Activated T-cell treated with anti-CD3 and anti-CD28 coated beads for 1 hour (primary cell): ENCODE results near the gene SAMD15.
"Not testable (repeated sequence)": the region's sequence is repeated elsewhere in the genome, so short reads cannot be mapped to it uniquely, and the experiment has no call there.

Experiments used
- DNase-seq: peaks from one replicate; pipeline ENCODE4 v3.0.0-alpha.2; 2020; ENCODE audit warnings: low read depth

Gene SAMD15

DNA sequence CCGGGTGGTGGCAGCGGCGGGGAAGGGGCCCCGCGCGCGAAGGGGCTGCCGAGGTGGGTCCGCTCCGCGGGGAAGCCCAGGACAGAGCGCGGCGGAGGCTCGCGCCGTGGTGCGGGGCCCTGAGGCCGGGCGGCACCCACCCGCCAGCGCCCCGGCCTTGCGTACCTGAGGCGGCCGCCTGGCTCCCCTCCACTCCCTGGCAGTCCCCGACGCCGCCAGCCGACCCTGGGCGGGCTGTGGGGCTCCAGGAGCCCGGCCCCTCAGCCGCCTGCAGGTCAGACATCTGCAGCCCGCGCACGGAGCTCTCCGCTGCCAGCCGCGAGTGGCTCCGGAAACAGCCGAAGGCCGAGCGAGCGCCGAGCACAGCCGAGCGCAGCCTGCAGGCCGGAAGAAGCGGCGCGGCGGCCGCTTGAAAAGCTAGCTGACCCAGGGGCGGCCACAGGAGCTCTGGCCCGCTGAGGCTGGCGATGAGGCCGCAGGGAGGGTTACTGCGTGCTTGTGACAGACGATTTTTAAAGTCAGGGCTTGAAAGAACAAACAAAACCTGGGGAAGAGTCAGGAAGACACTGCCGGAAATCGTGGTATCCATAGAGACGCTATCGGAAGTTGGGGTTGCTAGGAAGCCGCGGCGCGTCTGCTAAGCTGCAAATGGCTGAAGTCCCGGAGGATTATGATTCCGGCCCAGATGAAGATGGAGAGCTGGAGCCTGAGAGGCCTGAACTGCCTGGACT lies at the start of gene SAMD15, which contains the start of gene TMED8:
Gene SAMD15 (plus strand): TSS at position 609 of the 731 bp plus-strand sequence. CDS start 40 bp downstream, at position 649.
Gene TMED8 (minus strand): TSS at position 324 of the 731 bp plus-strand sequence. CDS start 41 bp downstream, at position 283.
- DNase-seq = peak; percentile 69

DNA sequence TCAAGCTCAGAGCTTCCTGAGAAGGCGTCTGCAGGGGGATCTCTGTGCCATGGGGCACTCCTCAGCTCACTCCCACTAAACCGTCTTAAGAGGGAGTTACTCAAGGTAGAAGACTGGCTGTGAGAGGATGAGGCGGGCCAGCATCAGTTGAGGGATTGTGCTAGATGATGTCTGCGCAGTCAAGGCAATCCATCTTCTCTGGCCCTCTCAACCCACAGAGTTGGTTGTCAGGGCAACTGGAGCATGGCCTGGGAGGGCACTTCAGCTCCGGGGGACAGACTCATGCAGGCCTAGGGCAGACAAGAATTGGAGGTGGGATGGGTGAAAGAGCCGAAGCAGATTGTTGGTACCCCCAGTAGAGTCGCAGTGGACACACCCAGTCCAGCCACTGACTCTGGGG lies 47.3 kb upstream of the SAMD15 start:
- DNase-seq = no peak

DNA sequence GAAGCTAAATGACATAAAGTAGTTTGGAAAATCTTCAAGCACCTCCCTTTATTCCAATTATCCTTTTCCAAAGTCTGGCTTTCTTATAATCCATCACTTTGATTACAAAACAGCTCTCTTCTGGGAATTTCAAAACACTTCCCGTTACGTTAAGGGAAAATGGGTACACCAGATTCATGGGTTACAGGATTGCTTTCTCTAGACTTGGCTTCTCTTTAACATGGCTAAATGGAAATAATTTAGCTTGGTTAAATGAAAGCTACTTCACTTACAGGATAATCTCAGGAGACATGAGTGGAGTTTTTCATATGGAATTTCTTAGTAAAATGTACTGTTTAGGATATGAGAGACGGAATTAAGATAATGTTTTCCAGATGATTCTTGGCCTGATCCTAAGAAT lies 41.6 kb upstream of the SAMD15 start:
- DNase-seq = no peak

DNA sequence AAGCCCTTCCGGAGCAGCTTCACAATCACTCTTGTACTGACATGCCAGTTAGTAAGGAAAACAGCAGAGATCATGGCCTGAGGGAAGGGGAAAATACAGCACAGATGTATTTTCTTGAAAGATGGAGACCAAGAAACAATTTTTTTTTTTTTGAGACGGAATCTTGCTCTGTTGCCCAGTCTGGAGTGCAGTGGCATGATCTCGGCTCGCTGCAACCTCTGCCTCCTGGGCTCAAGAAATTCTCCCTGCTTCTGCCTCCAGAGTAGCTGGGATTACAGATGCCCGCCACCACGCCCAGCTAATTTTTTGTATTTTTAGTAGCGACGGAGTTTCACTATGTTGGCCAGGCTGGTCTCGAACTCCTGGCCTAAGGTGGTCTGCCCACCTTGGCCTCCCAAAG lies 39.9 kb upstream of the SAMD15 start:
- not testable (repeated sequence) for DNase-seq

DNA sequence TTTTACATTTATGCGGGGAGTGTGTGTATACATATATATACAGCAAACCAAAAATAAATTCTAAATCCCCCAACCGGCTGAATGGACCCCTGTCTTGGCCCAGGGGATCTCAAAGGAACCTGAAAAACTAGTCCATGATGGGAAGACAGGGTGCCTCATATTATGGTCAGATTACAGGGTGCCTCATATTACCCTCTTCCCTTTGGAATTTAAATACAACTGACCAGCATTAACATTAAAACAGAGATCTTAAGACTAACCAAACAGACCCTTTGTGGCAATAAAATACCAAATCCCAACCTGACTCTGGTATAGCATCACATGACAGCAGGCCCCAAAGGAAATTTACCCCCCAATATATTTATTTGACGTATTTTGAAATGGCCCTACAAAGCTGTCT lies 39.3 kb upstream of the SAMD15 start:
- DNase-seq = no peak

DNA sequence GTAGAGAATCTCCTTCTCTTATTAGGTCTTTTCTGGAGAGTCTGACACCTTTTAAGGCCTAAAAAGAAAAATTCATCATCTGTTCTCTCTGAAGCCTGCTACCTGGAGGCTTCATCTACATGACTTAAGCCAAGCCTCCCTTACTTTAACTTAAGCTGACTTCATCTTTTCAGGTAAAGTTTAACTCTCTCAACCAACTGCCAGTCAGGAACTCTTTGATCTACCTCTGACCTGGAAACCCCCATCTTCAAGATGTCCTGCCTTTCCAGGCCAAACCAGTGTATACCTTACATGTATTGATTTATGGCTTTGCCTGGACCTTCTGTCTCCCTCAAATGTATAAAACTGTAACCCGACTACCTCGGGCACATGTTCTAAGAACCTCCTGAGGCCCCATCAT lies 38.9 kb upstream of the SAMD15 start:
- DNase-seq = no peak

DNA sequence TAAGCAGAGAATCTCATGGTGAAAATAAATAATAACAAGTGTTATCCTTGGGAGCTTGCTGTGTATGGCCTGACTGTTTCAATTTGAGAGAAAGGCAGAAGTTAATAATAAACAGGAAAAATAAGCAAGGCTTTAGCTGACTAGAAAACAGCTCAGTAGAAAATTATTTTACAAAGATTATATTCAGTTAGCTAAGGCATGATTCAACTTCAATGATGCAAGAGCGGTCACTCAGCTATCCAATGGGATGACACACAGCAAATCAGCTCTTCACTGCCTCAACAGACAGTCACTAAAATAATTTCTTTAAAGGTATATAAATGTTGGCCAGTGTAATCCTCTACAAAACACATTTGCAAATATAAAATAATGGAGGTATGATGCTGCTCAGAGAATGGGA lies 37.8 kb upstream of the SAMD15 start:
- no peak for DNase-seq

DNA sequence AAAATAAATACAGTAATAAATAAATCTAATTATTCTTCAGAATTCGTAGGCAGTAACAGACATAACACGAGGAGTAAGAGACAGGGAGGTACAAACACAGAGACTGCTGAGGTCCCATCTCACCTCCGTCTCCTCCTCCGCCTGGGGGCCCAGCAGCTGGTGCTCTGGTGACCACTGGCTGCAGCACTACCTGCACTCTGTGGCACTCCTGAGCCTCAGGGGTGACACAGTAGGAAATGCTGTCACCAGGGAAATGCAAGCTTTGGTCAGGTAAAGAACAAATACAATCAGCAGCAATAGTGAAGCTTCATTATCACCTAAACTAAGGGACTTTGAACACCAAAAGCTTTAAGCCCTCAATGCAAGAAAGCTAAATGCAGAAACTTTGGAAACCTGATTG lies 36.8 kb upstream of the SAMD15 start:
- no peak for DNase-seq

DNA sequence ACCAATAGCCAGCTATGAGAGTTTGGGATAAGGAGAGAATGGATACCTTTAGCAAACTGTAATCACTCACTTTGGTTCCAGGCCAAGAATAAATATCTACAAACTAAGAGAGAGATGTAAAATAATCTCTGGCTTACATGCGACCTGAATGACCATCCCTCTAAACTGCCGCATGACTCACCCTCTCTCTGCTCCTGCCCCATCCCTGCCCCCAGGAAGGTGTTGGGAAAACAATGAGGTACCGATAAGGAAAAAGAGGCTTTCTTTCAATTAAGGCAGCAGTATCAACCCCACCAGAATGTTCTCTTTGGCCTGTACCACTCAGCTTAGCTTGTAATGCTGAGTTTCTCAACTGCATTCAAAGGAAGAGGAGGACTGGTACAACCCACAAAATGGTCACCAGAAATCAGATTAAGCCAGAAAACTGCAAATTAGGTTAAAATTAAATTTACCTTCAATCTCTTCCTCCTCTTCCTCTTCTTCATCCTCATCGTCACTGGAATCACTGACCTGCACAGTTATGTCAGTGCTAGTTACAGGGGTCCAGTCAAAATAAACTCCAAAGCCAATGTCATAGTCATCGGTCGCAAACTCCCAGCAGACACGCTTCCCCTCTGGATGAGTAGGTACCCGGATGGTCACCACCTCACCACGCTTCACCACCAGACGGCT lies 34.3 kb upstream of the SAMD15 start:
- DNase-seq = no peak

DNA sequence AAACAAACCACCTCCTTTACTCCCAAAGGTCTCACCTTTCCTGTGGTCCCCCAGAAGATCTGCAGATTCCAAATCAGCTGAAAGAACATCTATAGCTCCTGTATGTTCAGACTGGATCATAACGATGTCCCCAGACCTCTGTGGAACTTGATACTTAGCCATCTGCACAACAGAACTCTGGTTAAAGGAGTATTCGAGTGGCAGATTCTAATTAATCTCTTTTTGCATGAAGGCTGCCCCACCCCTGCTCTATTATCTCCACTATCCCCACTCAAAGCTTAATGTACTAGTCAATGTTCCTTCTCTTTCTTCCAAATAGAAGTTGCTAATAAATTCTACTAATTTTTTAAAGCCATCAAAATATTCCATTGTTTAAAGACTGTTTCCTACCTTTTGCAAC lies 33.5 kb upstream of the SAMD15 start:
- no peak for DNase-seq

DNA sequence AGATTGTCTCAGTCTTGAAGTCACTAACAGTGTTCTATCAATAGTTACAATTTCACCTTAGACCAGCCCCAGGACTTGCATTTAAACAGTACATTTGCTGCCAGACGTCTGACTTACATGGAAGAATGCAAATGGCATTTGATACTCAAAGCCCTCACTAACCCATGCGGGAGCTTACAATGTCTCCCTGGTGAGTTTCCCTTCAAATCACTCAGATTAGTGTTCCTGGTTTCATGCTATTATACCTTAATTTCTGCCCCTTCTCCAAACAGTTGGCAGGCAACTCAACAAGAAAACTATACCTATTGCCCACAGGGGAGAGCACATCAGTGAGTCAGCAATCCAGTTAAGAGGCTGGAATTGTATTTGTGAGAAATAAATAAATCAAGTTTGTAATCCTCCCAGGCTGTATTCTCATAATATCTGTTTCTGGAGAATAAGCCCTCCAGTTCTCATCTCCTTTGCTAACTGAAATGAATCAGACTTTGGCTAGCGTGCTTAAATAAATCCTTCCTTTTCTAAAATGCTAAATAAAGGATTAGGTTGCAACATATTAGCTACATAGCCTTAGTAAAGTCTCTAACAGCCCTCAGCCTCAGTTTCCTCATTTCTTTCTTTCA lies 32.7 kb upstream of the SAMD15 start:
- no peak for DNase-seq

DNA sequence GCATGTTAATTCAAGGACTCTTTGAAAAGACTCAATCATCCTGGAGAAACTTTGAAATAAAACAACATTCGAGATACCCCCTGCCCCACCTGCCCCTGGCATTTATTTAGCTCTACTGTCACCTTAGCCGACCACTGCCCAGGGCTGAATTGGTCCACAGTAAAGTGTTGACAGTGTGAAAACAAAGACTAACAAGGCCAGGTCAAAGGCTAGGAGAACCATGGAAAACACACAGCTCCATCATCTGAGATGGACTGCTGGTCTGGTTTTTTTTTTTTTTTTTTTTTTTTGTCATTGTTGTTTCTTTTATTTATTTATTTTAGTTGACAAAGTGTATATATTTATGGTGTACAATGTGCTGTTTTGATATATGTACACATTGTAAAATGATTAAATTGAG lies 30.7 kb upstream of the SAMD15 start:
- DNase-seq = no peak

DNA sequence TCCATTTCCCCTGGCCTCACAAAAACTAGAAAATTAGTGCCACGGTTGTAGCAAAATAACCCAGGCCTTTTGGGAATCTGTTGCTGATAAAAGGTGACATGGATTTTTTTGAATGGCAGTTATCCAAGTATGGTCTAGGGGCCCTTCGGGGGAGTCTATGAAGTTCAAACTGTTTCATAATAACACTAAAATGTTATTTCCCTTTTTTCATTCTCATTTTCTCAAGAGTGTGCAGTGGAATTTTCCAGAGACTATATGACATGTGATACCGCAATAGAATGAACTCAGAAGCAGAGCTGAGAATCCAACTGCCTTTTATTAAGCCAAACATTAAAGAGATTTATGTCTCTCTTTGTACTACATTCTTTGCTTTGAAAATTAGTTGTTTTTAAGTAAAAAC lies 29.4 kb upstream of the SAMD15 start:
- DNase-seq = no peak

DNA sequence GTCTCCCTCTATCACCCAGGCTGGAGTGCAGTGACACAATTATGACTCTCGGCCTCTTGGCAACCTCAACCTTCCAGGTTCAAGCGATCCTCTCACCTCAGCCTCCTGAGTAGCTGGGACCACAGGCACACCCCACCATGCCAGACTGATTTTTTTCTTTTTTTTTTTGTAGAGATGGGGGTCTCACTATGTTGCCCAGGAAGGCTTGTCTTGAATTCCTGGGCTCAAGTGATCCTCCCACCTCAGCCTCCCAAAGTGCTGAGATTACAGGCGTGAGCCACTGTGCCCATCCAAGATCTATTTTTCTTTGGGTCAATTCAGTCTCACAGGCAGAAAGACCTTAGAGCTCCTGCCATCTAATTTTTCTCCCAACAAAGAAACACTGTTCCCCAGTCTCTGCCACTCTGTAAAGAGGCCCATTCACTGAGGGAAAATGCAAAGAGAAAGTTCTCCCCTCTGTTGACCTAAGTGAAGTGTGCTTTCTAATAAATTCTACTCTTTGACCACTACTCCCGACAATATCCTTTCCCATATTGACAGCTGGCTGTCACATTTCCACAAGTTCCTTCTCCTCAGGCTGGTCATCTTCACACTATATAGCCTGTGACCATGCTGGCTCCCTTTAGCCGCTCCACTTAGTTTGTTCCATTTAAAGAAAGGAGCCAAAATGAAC lies 23.6 kb upstream of the SAMD15 start:
- no peak for DNase-seq

DNA sequence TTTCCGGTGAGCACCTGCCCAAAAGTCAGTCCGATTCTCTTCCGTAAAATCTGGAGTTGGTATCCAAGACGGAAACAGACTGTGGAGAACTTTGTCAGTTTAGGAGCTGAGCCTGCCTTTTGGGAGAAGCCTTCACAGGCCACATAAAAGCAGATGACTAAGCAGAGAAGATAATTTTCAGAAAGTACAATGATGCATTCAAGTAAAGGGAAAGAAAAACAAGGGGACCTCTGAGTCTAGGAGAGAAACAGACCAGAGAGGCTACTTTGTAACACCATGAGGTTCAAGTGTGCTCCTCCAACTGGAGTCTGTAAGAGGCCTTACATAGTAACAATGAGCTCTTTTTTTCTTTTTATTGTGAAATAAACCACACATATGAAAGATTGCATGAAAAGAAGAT lies 21.4 kb upstream of the SAMD15 start:
- no peak for DNase-seq

DNA sequence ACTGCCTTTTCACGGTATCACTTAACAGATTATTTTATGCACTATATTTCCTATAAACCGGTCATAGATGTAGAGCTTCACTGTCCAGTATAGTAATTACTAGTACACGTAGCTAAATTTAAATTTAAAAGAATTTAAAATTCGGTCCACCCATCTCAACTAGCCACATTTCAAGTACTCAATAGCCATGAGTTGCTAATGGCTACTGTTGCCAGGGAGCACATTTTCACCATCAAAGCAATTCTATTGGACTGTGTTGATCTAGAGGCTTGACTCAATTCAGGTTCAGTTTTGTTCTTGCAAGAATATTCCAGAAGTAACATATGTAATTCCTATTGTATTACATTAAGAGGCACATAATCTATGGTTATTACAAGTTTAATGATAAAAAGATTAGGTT lies 20.3 kb upstream of the SAMD15 start:
- no peak for DNase-seq

DNA sequence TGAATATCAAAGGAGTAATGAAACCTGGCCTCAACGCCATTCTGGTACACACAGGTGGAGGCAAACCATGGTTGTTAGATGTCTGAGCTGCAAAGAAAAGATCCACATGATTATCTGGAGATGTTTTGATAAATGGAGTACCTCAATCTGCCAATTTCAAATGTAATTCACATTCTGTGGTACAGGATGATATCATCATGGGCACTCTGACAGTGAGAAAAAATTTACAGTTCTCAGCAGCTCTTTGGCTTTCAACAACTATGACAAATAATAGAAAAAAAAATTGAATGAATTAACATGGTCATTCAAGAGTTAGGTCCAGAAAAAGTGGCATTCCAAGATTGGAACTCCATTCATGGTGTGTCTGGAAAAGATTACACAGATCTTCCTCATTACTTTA lies 17.6 kb upstream of the SAMD15 start:
- DNase-seq = no peak

DNA sequence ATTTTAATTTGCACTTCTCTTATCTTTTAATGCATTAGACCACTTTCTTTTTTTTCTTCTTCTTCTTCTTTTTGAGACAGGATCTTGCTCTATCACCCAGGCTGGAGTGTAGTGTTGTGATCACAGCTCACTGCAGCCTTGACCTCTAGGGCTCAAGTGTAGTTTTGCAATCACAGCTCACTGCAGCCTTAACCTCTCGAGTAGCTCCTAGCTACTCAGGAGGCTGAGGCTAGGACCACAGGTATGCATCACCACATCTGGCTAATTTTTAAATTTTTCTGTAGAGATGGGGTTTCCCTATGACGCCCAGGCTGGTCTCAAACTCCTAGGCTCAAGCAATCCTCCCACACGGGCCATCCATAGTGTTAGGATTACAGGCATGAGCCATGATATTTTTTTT lies 13.0 kb upstream of the SAMD15 start:
- no peak for DNase-seq

DNA sequence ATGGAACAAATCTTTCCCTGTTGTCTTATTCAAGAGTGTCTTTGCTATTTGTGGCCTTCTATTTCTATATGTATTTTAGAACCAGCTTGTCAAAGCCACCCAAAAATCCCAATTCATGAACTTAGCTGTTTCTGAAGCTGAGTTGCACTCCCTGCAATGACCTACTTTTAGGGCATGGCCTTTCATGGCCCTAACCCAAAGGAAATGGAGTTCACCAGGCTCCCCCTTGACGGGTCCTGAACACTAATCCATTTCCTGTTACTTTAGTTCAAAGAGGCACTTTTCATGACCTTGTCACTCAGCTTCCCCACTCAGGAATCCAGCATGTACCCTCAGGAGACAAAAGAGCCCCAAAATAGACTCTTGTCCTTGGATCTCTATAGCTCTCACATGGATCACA lies 7.9 kb upstream of the SAMD15 start:
- DNase-seq = no peak

DNA sequence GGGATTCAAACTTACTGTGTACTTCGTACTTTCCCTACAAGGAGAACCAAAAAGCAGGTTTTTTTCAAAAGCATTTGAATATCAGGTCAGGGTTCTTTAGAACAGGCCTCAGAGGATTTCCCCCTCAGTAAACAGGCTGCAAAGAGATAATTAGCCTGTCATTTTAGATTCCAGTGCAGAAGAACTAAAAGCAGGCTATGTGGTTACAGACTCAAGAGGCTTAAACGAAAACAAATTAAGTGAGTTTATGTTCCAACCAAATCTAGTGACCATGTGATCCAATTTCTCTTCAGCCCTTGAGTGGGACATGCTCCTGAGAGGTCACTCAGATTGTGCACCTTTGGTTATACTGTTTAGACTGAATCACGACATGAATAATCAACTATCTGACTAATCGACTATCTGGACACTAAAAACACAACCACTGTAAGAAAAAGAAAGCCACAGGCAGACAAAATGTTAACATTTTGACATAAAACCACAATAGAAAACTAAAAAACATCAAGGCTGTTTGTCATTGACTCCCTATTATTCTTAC lies 4.8 kb upstream of the SAMD15 start:
- no peak for DNase-seq

DNA sequence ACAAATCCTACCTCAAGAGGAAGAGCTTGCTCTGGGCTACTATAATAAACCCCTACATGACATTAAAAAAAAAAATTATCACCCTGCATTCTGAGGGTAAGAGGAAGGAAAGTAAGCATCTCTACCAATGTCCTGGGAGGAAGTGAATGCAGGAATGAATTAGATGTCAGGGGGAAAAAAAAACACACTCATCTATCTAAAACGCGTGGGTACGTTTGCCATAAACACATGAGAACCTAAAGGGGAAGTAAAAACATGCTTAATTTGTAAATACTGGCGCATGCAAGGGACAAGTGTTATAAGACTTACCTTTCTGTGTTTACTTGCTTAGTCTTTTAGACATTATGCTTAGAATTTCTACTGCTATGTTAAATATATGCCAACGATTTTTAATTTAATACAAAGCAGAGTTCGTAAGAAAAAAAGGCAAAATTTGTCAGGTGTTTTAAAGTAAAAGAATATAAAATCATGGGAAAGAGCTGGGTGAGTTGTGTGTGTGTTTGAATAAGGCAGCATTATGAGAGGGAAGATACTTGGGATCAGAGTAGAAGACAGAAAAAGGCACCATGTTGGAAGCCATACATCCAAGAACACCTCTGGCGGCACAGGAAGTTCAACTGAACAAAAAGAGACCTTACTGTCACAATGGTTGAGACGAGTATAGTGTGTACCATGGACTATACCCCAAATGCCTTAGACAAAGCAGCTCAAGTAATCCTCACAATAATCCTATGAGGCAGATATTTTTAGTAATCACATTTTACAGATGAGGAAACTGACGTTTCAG lies 1.8 kb upstream of the SAMD15 start:
- DNase-seq = no peak
